ENCODE measurements around the gene TOM1L2. TPM values are rescaled to one million over a fixed set of nuclear protein-coding genes. Genes with fewer than 3 reads are reported as not detected.

Gene TOM1L2
- total RNA-seq, 1 experiment from 2014 or later: 24.1 TPM

DNA sequence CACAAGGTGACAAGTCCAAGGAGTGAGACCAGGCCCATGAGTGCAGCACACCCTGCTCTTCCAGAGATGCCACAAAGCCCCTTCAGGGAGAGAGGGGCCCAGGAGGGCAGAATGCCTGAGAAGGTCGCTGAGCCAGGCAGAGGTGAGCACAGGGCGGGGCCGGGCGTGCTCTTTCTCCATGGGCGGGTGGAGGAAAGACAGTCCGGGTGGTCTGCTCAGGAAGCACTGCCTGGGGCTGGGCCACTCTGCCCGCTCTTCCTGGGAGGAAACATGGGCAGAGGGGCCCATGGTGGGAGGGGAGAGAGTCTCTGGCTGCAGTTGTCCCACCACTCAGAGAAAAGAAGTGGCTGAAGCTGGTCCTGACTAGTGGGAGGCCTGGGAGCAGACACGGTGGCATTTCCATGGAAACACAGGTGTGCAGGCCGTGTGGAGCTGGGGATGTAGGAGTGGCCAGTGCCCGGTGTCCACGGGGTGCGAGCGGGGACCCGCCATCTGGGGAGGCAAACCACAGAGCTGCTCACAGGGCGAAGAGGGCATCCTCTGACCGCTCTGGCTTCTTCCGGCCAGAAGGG lies 125.0 kb downstream of the TOM1L2 start:
- H3K36me3 ChIP-seq (ENCODE audit: control insufficient read depth in 1 of 2, insufficient read depth in 2 of 2, low read length in 2 of 2): no peaks in the 10 kb centered on the region
- H2AFZ ChIP-seq (ENCODE audit: low read depth, low read length, poor library complexity, severe bottlenecking): no peak overlapping the region
- H3K4me3 ChIP-seq (replicated peaks in 1 of 2; ENCODE audit: low read depth in 1 of 2, low read length in 2 of 2): no peak overlapping the region
- TF ChIP-seq CBX3 (IDR thresholded peaks at IDR 0.05; ENCODE audit: low read depth) (no peak), EGR1 (IDR thresholded peaks at IDR 0.05; ENCODE audit: low read depth) (no peak), EZH2phosphoT487 (IDR thresholded peaks at IDR 0.05; ENCODE audit: borderline replicate concordance) (no peak), YY1 (IDR thresholded peaks at IDR 0.05; ENCODE audit: extremely low read depth, insufficient replicate concordance, low read depth, low read length) (no peak)
- no peak for DNase-seq (ENCODE audit: low read depth, low spot score)
- H4K20me1 ChIP-seq (ENCODE audit: insufficient read depth): no peaks in the 10 kb centered on the region
- peak overlapping the region; percentile 2; the same call in 1 of the 2 replicates for H3K27ac ChIP-seq (ENCODE audit: low read depth, low read length)
- no peaks in the 10 kb centered on the region for H3K9me3 ChIP-seq (ENCODE audit: control insufficient read depth in 1 of 2, insufficient read depth in 1 of 2, low read depth in 1 of 2, low read length in 2 of 2)
- H3K9me2 ChIP-seq (ENCODE audit: insufficient read depth): no peaks in the 10 kb centered on the region
- BruUV-seq (replicated peaks): no TSS peak
- H3K9ac ChIP-seq (ENCODE audit: low read length): no peak overlapping the region
- POLR2A ChIA-PET: interaction anchor here (1.6 kb wide), 1 partner anchor 10 kb away, joined by 6 read pairs; the partner anchor contains the start of gene SREBF1
- RAD21 ChIA-PET (ENCODE audit: low non-redundant PET in 1 of 2, low total read pairs in 2 of 2, uncharacterized antibody in 2 of 2, unreplicated experiment in 2 of 2): no interaction called here
- H3K27me3 ChIP-seq (ENCODE audit: insufficient read depth, low read length): no peaks in the 10 kb centered on the region
- peaks cover 35 to 51% of the 10 kb centered on the region in 2 experiments for H3K4me1 ChIP-seq (ENCODE audit: control insufficient read depth in 1 of 2, insufficient read depth in 2 of 2, low read length in 2 of 2)
- ATAC-seq: no peak
- H3K4me2 ChIP-seq (ENCODE audit: low read length): no peak overlapping the region
- intact Hi-C loops (cut with micrococcal nuclease): no loop called here
- CTCF ChIA-PET: no interaction called here
- no peaks in the 10 kb centered on the region for H3K79me2 ChIP-seq (ENCODE audit: insufficient read depth, low read length)

DNA sequence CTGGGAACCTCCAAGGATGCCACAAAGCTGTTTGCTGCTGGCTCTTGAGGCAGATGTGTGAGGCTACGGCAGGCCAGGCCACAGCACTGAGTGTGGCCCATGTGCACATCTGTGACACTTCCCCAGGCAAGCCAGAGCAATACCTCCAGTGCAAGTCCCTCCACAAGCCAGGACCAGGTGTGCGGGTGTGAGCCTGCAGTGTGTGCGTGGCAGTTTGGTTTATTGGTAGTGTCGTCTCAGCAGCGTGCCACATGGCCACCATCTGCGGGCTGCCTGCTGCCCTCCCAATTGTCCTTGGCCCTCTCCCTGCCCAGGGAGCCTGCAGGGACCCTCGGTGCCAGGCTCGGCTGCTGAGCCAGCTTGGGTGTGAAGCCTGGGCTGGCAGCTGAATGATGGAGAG lies 125.6 kb downstream of the TOM1L2 start:
- Histone ChIP-seq H4K20me1 (ENCODE audit: insufficient read depth) (no peaks in the 10 kb centered on the region), H3K9me2 (ENCODE audit: insufficient read depth) (no peaks in the 10 kb centered on the region), H3K4me3 (replicated peaks in 1 of 2; ENCODE audit: low read depth in 1 of 2, low read length in 2 of 2) (no peak overlapping the region), H3K9me3 (ENCODE audit: control insufficient read depth in 1 of 2, insufficient read depth in 1 of 2, low read depth in 1 of 2, low read length in 2 of 2) (no peaks in the 10 kb centered on the region), H2AFZ (ENCODE audit: low read depth, low read length, poor library complexity, severe bottlenecking) (no peak overlapping the region), H3K4me2 (ENCODE audit: low read length) (no peak overlapping the region), H3K27me3 (ENCODE audit: insufficient read depth, low read length) (no peaks in the 10 kb centered on the region), H3K27ac (ENCODE audit: low read depth, low read length) (peak overlapping the region; percentile 2; the same call in 1 of the 2 replicates), H3K36me3 (ENCODE audit: control insufficient read depth in 1 of 2, insufficient read depth in 2 of 2, low read length in 2 of 2) (no peaks in the 10 kb centered on the region), H3K79me2 (ENCODE audit: insufficient read depth, low read length) (no peaks in the 10 kb centered on the region), H3K9ac (ENCODE audit: low read length) (no peak overlapping the region), H3K4me1 (ENCODE audit: control insufficient read depth in 1 of 2, insufficient read depth in 2 of 2, low read length in 2 of 2) (peaks cover 40 to 53% of the 10 kb centered on the region in 2 experiments)
- ChIA-PET POLR2A (interaction anchor here (1.6 kb wide), 1 partner anchor 10 kb away, joined by 6 read pairs; the partner anchor contains the start of gene SREBF1), CTCF (no interaction called here), RAD21 (ENCODE audit: low non-redundant PET in 1 of 2, low total read pairs in 2 of 2, uncharacterized antibody in 2 of 2, unreplicated experiment in 2 of 2) (no interaction called here)
- no peak for DNase-seq (ENCODE audit: low read depth, low spot score)
- intact Hi-C loops (cut with micrococcal nuclease): no loop called here
- ATAC-seq: no peak
- BruUV-seq (replicated peaks): no TSS peak
- TF ChIP-seq JUND (IDR thresholded peaks at IDR 0.05) (no peak), EZH2phosphoT487 (IDR thresholded peaks at IDR 0.05; ENCODE audit: borderline replicate concordance) (no peak), CTCF (IDR thresholded peaks at IDR 0.05 in 2 of 3, conservative IDR thresholded peaks at IDR 0.05 in 1 of 3; ENCODE audit: borderline replicate concordance in 1 of 3, insufficient read depth in 1 of 3, low read depth in 2 of 3, low read length in 2 of 3) (no peak), CBX3 (IDR thresholded peaks at IDR 0.05; ENCODE audit: low read depth) (no peak), MAX (IDR thresholded peaks at IDR 0.05) (no peak), FOSL1 (IDR thresholded peaks at IDR 0.05; ENCODE audit: low read depth) (no peak), CEBPB (IDR thresholded peaks at IDR 0.05; ENCODE audit: low read depth) (no peak), POLR2A (IDR thresholded peaks at IDR 0.05; ENCODE audit: borderline replicate concordance, extremely low read depth, insufficient read depth, insufficient read length) (no peak), ATF3 (IDR thresholded peaks at IDR 0.05) (no peak), REST (IDR thresholded peaks at IDR 0.05; ENCODE audit: low read depth) (no peak), TCF7L2 (IDR thresholded peaks at IDR 0.05; ENCODE audit: borderline replicate concordance, extremely low read depth, insufficient read depth, insufficient read length) (no peak), EGR1 (IDR thresholded peaks at IDR 0.05; ENCODE audit: low read depth) (no peak), YY1 (IDR thresholded peaks at IDR 0.05; ENCODE audit: extremely low read depth, insufficient replicate concordance, low read depth, low read length) (no peak), ZFX (IDR thresholded peaks at IDR 0.05) (no peak)
